SW480 (cell line): ENCODE data around the gene OBSCN.

Experiments
- DNase-seq: peaks from one replicate; pipeline ENCODE4 v3.0.0-alpha.2; 2016; ENCODE audit warnings: low spot score

The OBSCN gene

DNA sequence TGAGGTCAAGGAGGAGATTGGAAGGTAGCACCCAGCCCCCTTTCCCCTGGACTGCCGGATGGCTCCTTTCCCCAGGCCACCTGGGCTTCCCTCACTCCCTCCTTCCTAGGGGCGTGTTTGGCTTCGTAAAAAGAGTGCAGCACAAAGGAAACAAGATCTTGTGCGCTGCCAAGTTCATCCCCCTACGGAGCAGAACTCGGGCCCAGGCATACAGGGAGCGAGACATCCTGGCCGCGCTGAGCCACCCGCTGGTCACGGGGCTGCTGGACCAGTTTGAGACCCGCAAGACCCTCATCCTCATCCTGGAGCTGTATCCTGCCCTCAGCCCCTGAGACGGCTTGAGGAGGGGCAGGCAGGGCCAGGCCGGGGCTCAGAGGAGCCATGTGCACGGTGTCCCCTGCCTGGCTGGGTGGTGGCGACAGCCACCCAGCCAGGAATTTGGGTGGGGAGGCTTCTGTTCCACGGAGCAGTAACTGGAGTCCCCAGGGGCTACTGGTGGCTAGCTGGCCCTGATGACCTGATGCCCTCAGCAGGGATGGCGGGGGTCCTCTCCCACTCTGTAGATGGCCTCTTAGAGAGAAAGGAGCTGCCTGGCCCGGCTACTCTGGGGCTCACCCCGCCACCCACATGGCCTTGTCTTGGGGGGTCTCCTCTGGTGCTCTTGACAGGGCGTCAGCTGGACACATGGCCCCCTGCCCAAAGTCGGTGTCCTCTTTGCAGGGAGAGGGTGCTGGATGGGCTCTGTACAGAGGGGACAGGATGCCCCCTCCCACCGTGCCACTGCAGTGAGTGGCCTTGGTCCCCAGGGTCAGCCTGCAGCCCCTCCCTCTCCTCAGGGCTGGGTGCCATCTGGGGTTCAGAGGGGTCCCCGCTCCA, 159.3 kb downstream of the OBSCN start:
- DNase-seq = no peak

DNA sequence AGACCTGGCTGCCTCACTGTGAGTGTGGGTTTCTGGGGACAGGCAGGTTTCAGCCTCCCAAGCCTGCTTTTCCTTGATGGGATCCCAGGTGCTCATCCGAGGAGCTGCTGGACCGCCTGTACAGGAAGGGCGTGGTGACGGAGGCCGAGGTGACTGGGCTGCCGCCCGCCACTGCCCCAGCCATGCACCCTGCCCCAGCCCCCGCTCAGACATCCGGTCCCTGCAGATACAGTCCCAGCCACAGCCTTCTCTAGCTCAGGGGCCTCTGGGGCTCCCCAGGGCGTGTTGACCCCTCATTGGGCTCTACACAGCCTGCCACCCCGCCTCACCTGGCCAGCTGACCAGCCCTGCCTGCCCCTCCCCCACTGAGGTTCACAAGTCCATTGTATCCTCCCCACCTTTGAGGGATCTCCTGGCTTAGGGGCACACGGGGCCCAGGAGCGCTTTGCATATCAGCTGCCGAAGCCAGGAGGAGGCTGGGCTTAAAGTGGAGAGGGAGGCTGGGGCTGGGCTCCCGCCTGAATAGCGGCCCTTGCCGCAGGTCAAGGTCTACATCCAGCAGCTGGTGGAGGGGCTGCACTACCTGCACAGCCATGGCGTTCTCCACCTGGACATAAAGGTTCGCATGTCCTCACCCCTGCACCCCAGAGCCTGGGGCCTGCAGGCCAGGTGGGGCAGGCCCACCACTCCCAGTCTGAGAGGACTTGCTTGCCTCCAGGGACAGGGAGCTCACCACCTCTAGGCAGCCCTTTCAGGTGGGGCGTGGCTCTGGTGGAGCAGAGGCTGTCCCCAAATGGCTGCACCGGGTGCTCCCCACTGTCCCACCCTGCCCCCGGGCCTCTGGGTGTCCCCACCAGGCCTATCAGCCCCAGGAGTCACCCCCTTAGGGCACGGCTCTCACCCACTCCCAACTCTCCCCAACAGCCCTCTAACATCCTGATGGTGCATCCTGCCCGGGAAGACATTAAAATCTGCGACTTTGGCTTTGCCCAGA, 160.3 kb downstream of the OBSCN start:
- DNase-seq = peak; percentile 56

DNA sequence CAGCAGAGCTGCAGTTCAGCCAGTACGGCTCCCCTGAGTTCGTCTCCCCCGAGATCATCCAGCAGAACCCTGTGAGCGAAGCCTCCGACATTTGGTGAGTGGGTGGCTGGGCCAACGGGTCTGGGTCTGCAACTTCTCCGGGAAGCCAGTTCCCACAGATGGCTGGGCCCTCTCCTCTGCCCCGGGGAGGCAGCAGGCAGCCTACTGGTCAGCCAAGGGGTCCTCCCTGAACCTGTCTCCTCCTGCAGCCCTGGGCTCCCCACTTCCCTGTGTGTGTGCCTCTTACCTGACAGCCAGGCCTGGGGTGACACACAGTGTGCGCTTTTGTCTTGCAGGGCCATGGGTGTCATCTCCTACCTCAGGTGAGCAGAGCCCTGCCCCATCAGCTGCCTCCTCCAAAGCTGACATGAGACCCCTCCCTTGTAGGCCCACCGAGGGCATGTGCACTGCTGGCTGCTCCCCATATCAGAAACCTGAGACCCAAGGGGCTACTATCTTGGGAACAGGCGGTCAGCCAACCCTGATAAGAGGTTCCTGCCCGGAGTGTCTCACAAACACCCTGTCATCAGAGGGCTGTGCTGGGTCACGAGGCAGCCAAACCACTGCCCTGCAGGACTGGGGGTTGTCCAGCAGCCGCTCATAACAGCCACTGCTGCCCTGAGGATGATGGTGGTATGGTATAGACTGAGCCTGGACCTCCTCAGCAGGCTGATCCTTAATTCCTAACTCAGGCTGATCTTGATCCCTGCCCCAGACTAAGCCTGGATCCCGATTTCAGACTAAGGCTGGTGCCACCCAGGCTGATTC, 161.2 kb downstream of the OBSCN start:
- no peak for DNase-seq

DNA sequence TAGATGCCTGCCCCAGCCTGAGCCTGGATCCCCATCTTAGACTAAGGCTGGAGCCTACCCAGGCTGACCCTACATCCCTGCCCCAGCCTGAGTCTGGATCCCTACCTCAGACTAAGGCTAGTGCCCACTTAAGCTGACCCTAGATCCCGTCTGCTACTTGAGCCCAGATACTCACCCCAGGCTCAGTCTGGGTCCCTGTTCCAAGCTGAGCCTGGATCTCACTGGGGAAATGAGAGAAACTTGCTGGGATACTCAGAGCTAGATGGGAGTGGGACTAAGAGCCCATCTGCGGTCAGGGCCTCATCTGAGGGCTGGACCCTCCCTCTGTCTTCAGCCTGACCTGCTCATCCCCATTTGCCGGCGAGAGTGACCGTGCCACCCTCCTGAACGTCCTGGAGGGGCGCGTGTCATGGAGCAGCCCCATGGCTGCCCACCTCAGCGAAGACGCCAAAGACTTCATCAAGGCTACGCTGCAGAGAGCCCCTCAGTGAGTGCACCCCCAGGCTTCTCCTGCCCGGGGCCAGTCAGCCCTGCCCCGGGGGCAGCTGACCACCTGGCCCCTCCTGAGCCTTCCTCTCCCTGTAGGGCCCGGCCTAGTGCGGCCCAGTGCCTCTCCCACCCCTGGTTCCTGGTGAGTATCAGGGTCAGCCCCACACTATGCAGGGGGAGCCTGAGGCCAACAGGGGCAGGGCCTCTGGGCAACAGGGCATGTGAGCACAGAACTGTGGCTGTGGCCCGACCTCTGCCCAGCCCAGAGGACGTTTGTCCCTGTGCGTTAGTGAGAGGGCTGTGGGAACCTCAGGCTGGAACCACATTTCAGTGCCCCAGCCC, 162.0 kb downstream of the OBSCN start:
- no peak for DNase-seq

DNA sequence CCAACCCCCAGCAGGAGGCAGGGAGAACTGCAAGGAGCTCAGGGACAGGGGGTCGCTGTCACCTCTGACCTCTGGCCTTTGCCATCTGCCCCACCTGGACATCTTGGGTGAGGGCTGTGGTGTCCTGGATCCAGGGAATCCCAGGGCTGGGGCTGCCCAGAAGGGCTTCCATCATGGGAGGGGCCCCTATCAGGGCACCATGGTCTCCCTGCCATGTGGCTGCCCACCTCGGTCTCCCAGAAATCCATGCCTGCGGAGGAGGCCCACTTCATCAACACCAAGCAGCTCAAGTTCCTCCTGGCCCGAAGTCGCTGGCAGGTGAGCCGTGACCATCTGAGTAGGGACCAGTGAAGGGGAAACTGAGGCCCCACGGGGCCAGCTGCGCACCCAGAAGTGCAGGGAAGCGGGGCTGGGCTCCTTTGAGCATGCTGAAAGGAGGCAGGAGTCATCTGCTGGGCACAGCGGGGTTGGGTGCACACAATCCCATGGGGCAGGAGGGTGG, 162.6 kb downstream of the OBSCN start:
- DNase-seq = no peak

DNA sequence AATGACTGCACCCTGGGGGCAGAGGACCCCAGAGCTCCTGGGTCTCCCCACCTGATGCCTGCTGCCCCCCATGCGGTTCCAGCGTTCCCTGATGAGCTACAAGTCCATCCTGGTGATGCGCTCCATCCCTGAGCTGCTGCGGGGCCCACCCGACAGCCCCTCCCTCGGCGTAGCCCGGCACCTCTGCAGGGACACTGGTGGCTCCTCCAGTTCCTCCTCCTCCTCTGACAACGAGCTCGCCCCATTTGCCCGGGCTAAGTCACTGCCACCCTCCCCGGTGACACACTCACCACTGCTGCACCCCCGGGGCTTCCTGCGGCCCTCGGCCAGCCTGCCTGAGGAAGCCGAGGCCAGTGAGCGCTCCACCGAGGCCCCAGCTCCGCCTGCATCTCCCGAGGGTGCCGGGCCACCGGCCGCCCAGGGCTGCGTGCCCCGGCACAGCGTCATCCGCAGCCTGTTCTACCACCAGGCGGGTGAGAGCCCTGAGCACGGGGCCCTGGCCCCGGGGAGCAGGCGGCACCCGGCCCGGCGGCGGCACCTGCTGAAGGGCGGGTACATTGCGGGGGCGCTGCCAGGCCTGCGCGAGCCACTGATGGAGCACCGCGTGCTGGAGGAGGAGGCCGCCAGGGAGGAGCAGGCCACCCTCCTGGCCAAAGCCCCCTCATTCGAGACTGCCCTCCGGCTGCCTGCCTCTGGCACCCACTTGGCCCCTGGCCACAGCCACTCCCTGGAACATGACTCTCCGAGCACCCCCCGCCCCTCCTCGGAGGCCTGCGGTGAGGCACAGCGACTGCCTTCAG, 163.3 kb downstream of the OBSCN start:
- peak; percentile 53 for DNase-seq

DNA sequence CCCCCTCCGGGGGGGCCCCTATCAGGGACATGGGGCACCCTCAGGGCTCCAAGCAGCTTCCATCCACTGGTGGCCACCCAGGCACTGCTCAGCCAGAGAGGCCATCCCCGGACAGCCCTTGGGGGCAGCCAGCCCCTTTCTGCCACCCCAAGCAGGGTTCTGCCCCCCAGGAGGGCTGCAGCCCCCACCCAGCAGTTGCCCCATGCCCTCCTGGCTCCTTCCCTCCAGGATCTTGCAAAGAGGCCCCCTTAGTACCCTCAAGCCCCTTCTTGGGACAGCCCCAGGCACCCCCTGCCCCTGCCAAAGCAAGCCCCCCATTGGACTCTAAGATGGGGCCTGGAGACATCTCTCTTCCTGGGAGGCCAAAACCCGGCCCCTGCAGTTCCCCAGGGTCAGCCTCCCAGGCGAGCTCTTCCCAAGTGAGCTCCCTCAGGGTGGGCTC, 163.9 kb downstream of the OBSCN start:
- no peak for DNase-seq

DNA sequence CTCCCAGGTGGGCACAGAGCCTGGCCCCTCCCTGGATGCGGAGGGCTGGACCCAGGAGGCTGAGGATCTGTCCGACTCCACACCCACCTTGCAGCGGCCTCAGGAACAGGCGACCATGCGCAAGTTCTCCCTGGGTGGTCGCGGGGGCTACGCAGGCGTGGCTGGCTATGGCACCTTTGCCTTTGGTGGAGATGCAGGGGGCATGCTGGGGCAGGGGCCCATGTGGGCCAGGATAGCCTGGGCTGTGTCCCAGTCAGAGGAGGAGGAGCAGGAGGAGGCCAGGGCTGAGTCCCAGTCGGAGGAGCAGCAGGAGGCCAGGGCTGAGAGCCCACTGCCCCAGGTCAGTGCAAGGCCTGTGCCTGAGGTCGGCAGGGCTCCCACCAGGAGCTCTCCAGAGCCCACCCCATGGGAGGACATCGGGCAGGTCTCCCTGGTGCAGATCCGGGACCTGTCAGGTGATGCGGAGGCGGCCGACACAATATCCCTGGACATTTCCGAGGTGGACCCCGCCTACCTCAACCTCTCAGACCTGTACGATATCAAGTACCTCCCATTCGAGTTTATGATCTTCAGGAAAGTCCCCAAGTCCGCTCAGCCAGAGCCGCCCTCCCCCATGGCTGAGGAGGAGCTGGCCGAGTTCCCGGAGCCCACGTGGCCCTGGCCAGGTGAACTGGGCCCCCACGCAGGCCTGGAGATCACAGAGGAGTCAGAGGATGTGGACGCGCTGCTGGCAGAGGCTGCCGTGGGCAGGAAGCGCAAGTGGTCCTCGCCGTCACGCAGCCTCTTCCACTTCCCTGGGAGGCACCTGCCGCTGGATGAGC, 164.5 kb downstream of the OBSCN start:
- DNase-seq = peak; percentile 46

DNA sequence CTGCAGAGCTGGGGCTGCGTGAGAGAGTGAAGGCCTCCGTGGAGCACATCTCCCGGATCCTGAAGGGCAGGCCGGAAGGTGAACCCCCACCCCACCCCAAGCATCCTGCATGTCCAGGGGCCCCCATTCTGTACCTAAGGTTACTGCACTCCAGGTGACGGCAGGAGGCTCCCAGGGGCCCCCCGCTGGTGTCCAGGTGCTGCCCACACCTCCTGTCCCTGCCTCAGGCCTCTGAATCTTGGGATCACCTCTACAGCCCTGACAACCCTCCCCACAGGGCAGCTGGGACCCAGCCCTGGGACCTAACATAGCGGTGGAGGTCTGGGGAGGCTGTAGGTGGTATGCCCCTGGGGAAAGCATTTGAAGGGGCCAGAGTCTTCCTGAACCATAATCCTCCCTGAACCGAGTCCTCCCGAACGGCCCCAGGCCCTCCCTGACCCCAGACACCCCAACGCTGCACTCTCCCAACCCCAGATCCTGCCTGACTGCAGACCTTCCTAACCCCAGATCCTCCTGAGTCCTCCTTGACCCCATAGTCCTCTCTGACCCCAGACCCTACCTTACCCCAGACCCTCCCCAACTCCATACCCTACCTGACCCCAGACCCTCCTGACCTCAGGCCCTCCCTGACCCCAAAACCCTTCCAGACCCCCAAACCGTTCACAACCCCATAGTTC, 165.3 kb downstream of the OBSCN start:
- no peak for DNase-seq

DNA sequence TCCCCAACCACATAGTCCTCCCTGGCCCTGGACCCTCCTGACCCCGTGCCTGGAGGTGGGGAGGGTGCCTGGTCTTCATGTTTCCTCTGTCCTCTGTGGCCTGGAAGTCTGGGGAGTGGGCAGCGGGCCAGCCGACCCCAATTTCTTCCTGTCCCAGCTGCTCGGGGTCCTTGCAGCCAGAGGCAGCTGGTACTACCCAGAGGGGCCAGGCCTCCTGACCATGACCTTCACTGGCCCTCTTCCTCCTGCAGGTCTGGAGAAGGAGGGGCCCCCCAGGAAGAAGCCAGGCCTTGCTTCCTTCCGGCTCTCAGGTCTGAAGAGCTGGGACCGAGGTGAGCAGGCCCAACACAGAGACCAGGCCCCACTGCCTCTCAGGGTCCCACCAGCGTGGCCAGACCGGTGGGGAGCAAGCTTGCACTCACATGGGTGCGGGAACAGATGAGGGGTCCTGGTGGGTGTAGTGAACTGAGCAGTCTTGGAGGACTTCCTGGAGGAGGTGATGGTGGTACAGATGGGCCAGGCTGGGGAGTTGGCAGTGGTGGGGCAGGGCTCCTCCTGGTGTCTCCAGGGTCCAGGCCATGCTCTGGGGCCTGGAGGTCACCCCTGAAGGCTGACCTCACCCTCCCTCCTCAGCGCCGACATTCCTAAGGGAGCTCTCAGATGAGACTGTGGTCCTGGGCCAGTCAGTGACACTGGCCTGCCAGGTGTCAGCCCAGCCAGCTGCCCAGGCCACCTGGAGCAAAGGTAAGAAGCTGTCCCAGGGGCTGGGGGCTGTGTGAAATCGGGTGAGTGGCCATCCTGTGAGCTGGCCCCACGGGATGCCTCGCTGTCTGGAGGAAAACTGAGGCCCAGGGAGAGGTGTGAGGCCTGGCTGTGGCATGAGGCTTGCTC, 166.1 kb downstream of the OBSCN start:
- DNase-seq = no peak

DNA sequence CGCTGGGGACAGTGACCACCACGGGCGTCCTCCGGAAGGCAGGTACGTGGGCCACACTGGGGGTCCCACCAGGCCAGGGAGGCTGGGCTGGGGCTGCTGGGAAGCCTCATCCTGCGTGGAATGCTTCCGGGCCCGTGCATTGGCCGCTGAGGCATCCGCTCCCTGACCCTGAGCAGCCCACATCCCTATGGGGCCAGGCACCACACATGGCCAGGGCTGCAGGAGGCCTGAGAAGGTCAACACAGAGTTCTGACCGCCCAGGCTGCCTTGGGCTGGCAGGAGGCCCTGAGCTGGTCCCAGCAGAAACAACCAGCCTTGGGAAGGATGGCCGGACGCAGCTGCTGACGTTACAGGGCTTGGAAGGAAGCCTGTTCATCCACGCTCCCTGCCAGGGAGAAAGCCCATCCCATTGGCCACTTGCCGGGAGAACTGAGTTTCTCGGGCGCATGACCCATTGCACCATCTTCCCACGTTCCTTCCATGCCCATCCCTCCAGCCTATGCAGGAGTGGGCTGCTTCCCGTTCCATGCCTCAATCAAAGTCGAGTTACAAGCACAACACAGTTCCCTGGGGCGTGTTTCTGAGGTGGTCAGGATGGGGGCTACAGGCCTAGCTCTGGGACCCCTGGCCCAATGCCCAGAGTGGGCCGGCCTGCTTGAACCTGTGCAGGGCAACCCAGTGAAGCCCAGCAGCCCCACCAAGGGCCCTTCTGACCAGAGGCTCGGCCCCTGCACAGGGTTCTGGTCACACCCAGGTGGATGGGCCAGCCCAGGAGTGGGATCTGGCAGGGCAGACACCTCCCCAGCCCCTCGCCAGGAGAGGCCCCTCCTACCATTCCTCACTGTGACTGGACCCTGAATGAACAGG, 167.1 kb downstream of the OBSCN start:
- no peak for DNase-seq

DNA sequence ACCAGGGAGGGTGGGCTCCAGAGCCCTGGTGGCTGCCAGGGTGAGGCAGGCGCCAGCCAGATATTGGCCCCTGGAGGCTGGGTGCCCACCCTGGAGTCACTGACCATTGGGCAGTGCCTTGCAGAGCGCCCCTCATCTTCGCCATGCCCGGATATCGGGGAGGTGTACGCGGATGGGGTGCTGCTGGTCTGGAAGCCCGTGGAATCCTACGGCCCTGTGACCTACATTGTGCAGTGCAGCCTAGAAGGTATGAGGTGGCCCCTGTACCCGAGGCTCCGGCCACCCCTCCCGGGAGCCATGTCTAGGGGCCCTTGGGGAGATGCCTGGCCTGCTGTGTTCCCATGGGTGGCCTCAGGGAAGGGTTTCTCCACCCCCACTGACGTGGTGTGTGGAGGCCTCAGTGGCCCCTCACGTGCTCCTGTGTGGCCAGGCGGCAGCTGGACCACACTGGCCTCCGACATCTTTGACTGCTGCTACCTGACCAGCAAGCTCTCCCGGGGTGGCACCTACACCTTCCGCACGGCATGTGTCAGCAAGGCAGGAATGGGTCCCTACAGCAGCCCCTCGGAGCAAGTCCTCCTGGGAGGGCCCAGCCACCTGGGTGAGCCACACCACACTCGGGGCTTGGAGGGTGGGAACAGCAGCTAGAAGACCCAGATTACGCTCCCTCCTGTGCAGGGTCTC, 167.9 kb downstream of the OBSCN start:
- no peak for DNase-seq

DNA sequence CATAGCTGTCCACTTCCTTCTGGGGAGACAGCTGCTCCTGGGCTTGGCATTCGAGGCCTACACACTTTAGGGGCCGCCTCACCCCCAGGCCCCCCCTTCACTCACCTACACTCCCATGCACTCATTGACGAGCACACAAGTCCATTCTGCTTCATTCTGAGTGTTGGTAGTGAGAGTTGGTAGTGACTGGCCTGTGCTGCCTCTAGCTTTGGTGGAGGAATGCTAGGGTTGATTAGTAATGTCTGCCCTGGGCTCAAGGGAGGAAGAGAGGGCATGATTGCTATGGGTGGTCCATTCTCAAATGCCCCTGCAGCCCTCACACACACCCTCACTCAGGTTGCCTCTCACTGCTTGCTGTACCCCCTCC, 168.4 kb downstream of the OBSCN start:
- peak; percentile 13 for DNase-seq

DNA sequence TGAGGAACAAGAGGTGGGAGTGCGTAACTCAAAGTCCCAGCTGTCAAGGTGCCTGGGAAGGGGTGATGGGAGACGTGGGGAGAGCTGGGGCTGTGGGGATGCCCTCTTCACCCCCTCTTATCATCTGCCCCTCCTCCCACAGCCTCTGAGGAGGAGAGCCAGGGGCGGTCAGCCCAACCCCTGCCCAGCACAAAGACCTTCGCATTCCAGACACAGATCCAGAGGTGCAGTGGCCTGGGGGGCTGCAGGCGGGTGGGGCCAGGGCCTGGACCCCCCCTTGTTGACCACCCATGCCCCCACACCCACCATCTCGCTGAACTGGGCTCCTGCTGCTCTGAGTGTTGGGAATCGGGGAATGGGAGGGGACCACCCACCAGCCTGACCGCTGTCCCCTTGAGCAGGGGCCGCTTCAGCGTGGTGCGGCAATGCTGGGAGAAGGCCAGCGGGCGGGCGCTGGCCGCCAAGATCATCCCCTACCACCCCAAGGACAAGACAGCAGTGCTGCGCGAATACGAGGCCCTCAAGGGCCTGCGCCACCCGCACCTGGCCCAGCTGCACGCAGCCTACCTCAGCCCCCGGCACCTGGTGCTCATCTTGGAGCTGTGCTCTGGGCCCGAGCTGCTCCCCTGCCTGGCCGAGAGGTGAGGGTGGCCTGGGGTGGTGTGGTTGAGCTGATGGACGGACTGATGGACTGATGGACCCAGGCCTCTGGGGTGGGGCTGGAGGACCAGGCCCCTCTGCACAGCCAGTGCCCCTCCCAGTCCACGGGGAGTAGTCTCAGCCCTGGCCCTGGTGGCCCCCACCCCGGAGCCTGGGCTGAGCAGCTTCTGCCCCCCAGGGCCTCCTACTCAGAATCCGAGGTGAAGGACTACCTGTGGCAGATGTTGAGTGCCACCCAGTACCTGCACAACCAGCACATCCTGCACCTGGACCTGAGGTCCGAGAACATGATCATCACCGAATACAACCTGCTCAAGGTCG, 169.1 kb downstream of the OBSCN start:
- DNase-seq = no peak

DNA sequence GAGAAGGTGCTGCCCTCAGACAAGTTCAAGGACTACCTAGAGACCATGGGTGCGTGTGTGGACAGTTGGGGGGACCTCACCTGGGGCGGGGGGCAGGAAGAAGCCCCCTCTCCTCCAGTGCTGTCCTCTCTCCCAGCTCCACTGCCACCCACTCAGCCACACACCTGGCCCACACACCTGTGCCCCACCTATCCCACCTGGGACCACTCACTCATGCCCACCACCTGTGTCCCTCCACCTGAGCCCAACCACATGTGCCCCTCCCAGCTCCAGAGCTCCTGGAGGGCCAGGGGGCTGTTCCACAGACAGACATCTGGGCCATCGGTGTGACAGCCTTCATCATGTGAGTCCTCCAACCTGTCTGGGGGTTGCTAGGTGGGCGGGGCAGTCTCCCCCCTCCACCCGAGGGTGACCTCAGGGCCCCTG, 169.8 kb downstream of the OBSCN start:
- no peak for DNase-seq
